NCI-H69 (cell line): ENCODE measurements around the gene ZNF282.
A peak's percentile ranks its signal among the peaks of the same experiment; 100 is the strongest.
"Not testable (repeated sequence)": the region's sequence is repeated elsewhere in the genome, so short reads cannot be mapped to it uniquely, and the experiment has no call there.

ENCODE experiments used
- DNase-seq: peaks from one replicate; lab custom pipeline; 2025; lab: John Stamatoyannopoulos, UW

Gene ZNF282

GRCh38 chr7:149256568-149256967, 61.2 kb downstream of the ZNF282 start:
- DNase-seq = no peak

- DNase-seq = no peak
These were observed 61.8 kb downstream of the ZNF282 start for GRCh38 chr7:149257146-149257545.

GRCh38 chr7:149261316-149261828, 66.0 kb downstream of the ZNF282 start:
- peak; percentile 66 for DNase-seq

GRCh38 chr7:149261829-149262617, 66.7 kb downstream of the ZNF282 start, which contains the start of gene ZNF783:
ZNF783 (plus strand) TSS chr7:149262196; CDS start chr7:149262334, 138 bp downstream.
- peak; percentile 96 for DNase-seq

GRCh38 chr7:149266451-149266850, 71.1 kb downstream of the ZNF282 start:
- no peak for DNase-seq

- no peak for DNase-seq
These were observed 72.4 kb downstream of the ZNF282 start for GRCh38 chr7:149267733-149268132.

GRCh38 chr7:149274424-149274823, 79.1 kb downstream of the ZNF282 start:
- not testable (repeated sequence) for DNase-seq
